PC-9 (cell line): ENCODE data around the gene SEC24B. TPM values are rescaled to one million over a fixed set of nuclear protein-coding genes. Genes with fewer than 3 reads are reported as not detected.

Source experiments
- BruUV-seq: library from RNA; stranded (reverse); fragments of 400-500 nt; replicated peaks from 2 replicates; lab custom pipeline; 2021; lab: Mats Ljungman, UMichigan
- CTCF ChIA-PET: fragments of 300-600 bp; sonication (Branson Sonifier 250); formaldehyde crosslinking; loops from one replicate; lab custom pipeline; 2022; ENCODE audit warnings: antibody characterized with exemption; lab: Charles Lee
- POLR2A ChIA-PET: fragments of 300-600 bp; sonication (Branson Sonifier 250); formaldehyde crosslinking; loops from one replicate; lab custom pipeline; 2022; ENCODE audit warnings: antibody characterized with exemption; ENCODE audit not compliant: unreplicated experiment; lab: Charles Lee
- DNase-seq, 2 experiments: peaks; one replicate each; pipeline versions ENCODE4 v3.0.0 to v3.0.0-alpha.2; 2015 to 2022; ENCODE audit warnings: mixed read lengths in 1 of 2
- H2AFZ ChIP-seq: fragments of 200-600 bp; sonication (generic); 2 replicates; pipeline ENCODE4 v1.8.1; 2017; ENCODE audit warnings: antibody characterized with exemption
- H3F3A ChIP-seq: fragments of 200-600 bp; sonication (generic); 2 replicates; pipeline ENCODE4 v1.8.1; 2017; ENCODE audit warnings: antibody characterized with exemption, mild to moderate bottlenecking, low read depth; ENCODE audit not compliant: insufficient read depth
- H3K27ac ChIP-seq: fragments of 200-600 bp; sonication (generic); 2 replicates; pipeline ENCODE4 v1.6.1; 2016; ENCODE audit warnings: mixed run types
- H3K27me3 ChIP-seq: fragments of 200-600 bp; sonication (generic); 2 replicates; pipeline ENCODE4 v1.6.1; 2016; ENCODE audit warnings: low read depth, mixed run types; ENCODE audit not compliant: insufficient read depth
- H3K36me3 ChIP-seq: fragments of 200-600 bp; sonication (generic); 2 replicates; pipeline ENCODE4 v1.6.1; 2016; ENCODE audit warnings: low read depth, mixed run types
- H3K4me1 ChIP-seq: fragments of 200-600 bp; sonication (generic); replicated peaks from 2 replicates; pipeline ENCODE4 v1.6.1; 2016; ENCODE audit warnings: mixed run types; ENCODE audit not compliant: insufficient read depth
- H3K4me2 ChIP-seq: fragments of 200-600 bp; sonication (generic); 2 replicates; pipeline ENCODE4 v1.6.1; 2017; ENCODE audit warnings: mixed run types
- H3K4me3 ChIP-seq: fragments of 200-600 bp; sonication (generic); 2 replicates; pipeline ENCODE4 v1.6.1; 2016; ENCODE audit warnings: mixed run types
- H3K79me2 ChIP-seq: fragments of 200-600 bp; sonication (generic); 2 replicates; pipeline ENCODE4 v1.6.1; 2017; ENCODE audit warnings: low read depth, mixed run types
- H3K9me2 ChIP-seq: fragments of 200-600 bp; sonication (generic); 2 replicates; pipeline ENCODE4 v1.8.1; 2017; ENCODE audit warnings: mild to moderate bottlenecking; ENCODE audit not compliant: insufficient read depth
- H3K9me3 ChIP-seq: fragments of 200-600 bp; sonication (generic); 2 replicates; pipeline ENCODE4 v1.8.1; 2016; ENCODE audit warnings: low read depth; ENCODE audit not compliant: insufficient read depth
- H4K20me1 ChIP-seq: fragments of 200-600 bp; sonication (generic); 2 replicates; pipeline ENCODE4 v1.8.1; 2017; ENCODE audit not compliant: insufficient read depth
- CTCF ChIP-seq: fragments of 200-600 bp; sonication (generic); conservative IDR thresholded peaks from 2 replicates; pipeline ENCODE4 v1.6.1; 2017; ENCODE audit warnings: mixed run types, antibody characterized with exemption, mild to moderate bottlenecking, moderate library complexity
- EZH2 ChIP-seq: fragments of 200-600 bp; sonication (generic); IDR thresholded peaks from 2 replicates; pipeline ENCODE4 v1.8.0; 2017; ENCODE audit warnings: antibody characterized with exemption, low read depth
- intact Hi-C: fragments of 100-400 bp; cut with micrococcal nuclease; formaldehyde crosslinking; loops from one replicate; pipeline ENCODE4 v1.10.0; 2022; ENCODE audit not compliant: unreplicated experiment
- total RNA-seq: library from RNA; stranded (reverse); gene quantifications from 2 replicates; pipeline ENCODE4 v1.2.3, GENCODE V29; 2021

Gene SEC24B
- total RNA-seq, 1 experiment from 2014 or later, result 21.7 TPM

GRCh38 chr4:109408711-109409110 lies 24.9 kb upstream of the SEC24B start:
- POLR2A ChIA-PET, result no interaction called here
- Histone ChIP-seq H3K36me3 (no peaks in the 10 kb centered on the region), H3K79me2 (no peaks in the 10 kb centered on the region), H3K4me2 (no peak overlapping the region), H3K4me3 (no peak overlapping the region), H3K4me1 (no peaks in the 10 kb centered on the region), H3K9me2 (no peaks in the 10 kb centered on the region), H3F3A (no peaks in the 10 kb centered on the region), H2AFZ (no peak overlapping the region), H3K27ac (no peak overlapping the region), H3K27me3 (no peaks in the 10 kb centered on the region), H3K9me3 (no peaks in the 10 kb centered on the region), H4K20me1 (no peaks in the 10 kb centered on the region)
- CTCF ChIA-PET, result interaction anchor here (0.6 kb wide), 1 partner anchor 389 kb away, joined by 3 read pairs; no protein-coding TSS in a partner anchor
- intact Hi-C loops, result loop anchor here (5.0 kb wide), 1 partner anchor 726 kb away; no protein-coding TSS in a partner anchor
- DNase-seq, result no peak
- no TSS peak for BruUV-seq
- TF ChIP-seq CTCF, result no peak
- TF ChIP-seq EZH2, result no peak

DNA sequence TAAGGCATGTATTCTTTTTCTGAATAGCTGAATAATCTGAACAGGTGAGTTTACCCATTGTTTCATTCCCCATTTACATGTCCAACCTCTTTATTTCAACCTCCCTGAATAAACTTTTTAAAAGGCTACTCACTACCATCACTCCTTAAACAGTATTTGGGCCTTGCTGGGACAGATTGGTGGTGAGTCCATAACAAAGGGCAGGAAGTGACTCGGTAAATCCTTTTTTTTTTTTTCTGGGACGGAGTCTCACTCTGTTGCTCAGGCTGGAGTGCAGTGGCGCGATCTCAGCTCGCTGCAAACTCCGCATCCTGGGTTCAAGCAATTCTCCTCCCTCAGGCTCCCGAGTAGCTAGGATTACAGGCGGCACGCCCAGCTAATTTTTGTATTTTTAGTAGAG lies 23.4 kb upstream of the SEC24B start:
- Histone ChIP-seq H3K27ac (no peak overlapping the region), H2AFZ (no peak overlapping the region), H3F3A (no peaks in the 10 kb centered on the region), H3K36me3 (no peaks in the 10 kb centered on the region), H3K4me1 (no peaks in the 10 kb centered on the region), H3K4me3 (no peak overlapping the region), H3K27me3 (no peaks in the 10 kb centered on the region), H3K4me2 (no peak overlapping the region), H3K79me2 (no peaks in the 10 kb centered on the region), H3K9me3 (no peaks in the 10 kb centered on the region), H4K20me1 (no peaks in the 10 kb centered on the region), H3K9me2 (no peaks in the 10 kb centered on the region)
- intact Hi-C loops, result no loop called here
- POLR2A ChIA-PET, result no interaction called here
- CTCF ChIA-PET, result no interaction called here
- BruUV-seq, result no TSS peak
- no peak for TF ChIP-seq EZH2
- TF ChIP-seq CTCF, result no peak
- DNase-seq, result no peak

DNA sequence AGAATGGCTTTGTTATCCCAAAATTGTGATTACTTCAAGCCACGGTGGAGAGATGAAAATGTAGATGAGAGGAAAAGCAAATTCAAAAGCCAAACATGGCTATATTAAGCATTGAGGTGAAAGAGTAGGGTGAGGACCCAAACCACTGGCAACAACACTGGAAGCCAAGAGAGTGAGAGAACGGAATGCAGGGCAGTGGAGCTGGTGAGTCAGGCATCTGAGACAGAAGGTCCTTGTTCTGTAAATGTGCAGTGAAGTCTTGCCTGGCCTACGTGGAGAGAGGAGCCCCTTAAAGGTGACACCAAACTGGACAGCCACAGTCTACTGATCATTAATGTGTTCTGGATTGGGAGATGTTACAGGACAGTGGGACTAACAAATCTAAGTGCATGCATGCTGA lies 22.8 kb upstream of the SEC24B start:
- no peaks in the 10 kb centered on the region for H4K20me1 ChIP-seq
- H3K4me3 ChIP-seq, result no peak overlapping the region
- no peaks in the 10 kb centered on the region for H3K4me1 ChIP-seq
- BruUV-seq, result no TSS peak
- H3K27me3 ChIP-seq, result no peaks in the 10 kb centered on the region
- intact Hi-C loops, result no loop called here
- no peaks in the 10 kb centered on the region for H3K9me2 ChIP-seq
- ChIA-PET POLR2A (no interaction called here), CTCF (no interaction called here)
- no peak overlapping the region for H3K4me2 ChIP-seq
- no peak for DNase-seq
- no peaks in the 10 kb centered on the region for H3F3A ChIP-seq
- no peaks in the 10 kb centered on the region for H3K9me3 ChIP-seq
- H3K36me3 ChIP-seq, result no peaks in the 10 kb centered on the region
- TF ChIP-seq EZH2 (no peak), CTCF (no peak)
- no peak overlapping the region for H3K27ac ChIP-seq
- H3K79me2 ChIP-seq, result no peaks in the 10 kb centered on the region
- H2AFZ ChIP-seq, result no peak overlapping the region
